Measurements from ENCODE around the gene PSME2. TPM values are rescaled to one million over a fixed set of nuclear protein-coding genes. Genes with fewer than 3 reads are reported as not detected.
A peak's percentile ranks its signal among the peaks of the same experiment; 100 is the strongest.

PSME2 gene
- total and polyA plus RNA-seq, 2 donors (not counting 1 experiment from before 2014, with no cell fraction given): 132 to 148 TPM

GRCh38 chr14:24172261-24172860 lies 26.0 kb upstream of the PSME2 start:
- Histone ChIP-seq H3K79me2 (ENCODE audit: control insufficient read depth, insufficient read depth, low read length) (no peaks in the 10 kb centered on the region), H3K4me1 (ENCODE audit: control insufficient read depth, extremely low read depth, insufficient read depth, low read length) (no peaks in the 10 kb centered on the region), H3K9me3 (ENCODE audit: control insufficient read depth, insufficient read depth, low read depth, low read length) (no peaks in the 10 kb centered on the region), H3K4me2 (ENCODE audit: extremely low read depth, insufficient read depth, low read length) (no peak overlapping the region), H2AFZ (ENCODE audit: low read length) (no peak overlapping the region), H3K27ac (ENCODE audit: insufficient read depth, low read length) (no peak overlapping the region), H4K20me1 (ENCODE audit: control insufficient read depth, extremely low read depth, insufficient read depth, low read length) (no peaks in the 10 kb centered on the region), H3K27me3 (ENCODE audit: control insufficient read depth, insufficient read depth, low read length) (no peaks in the 10 kb centered on the region), H3K4me3 (replicated peaks in 1 of 4; ENCODE audit: control extremely low read depth in 1 of 4, insufficient read depth in 1 of 4, low read depth in 3 of 4, low read length in 4 of 4) (peak overlapping the region in 1 of 4 experiments; percentile 44), H3K36me3 (ENCODE audit: control insufficient read depth, insufficient read depth, low read length) (peaks cover 11% of the 10 kb centered on the region), H3K9ac (ENCODE audit: insufficient read depth, low read length) (no peak overlapping the region)
- TF ChIP-seq CTCF (conservative IDR thresholded peaks at IDR 0.05 in 1 of 2, IDR thresholded peaks at IDR 0.05 in 1 of 2; ENCODE audit: low read depth in 1 of 2, low read length in 2 of 2): no peak
- no peak for DNase-seq (ENCODE audit: low read depth in 2 of 2)

- H3K9me3 ChIP-seq (ENCODE audit: control insufficient read depth, insufficient read depth, low read depth, low read length): no peaks in the 10 kb centered on the region
- H4K20me1 ChIP-seq (ENCODE audit: control insufficient read depth, extremely low read depth, insufficient read depth, low read length): no peaks in the 10 kb centered on the region
- no peak within 1 kb of the TSS for H3K27ac ChIP-seq (ENCODE audit: insufficient read depth, low read length)
- H3K9ac ChIP-seq (ENCODE audit: insufficient read depth, low read length): no peak within 1 kb of the TSS
- H2AFZ ChIP-seq (ENCODE audit: low read length): no peak within 1 kb of the TSS
- H3K4me2 ChIP-seq (ENCODE audit: extremely low read depth, insufficient read depth, low read length): no peak within 1 kb of the TSS
- H3K36me3 ChIP-seq (ENCODE audit: control insufficient read depth, insufficient read depth, low read length): peaks cover 9% of the 10 kb centered on the region
- TF ChIP-seq EZH2 (IDR thresholded peaks at IDR 0.05; ENCODE audit: low read length, missing control alignments) (no peak), CTCF (conservative IDR thresholded peaks at IDR 0.05 in 1 of 2, IDR thresholded peaks at IDR 0.05 in 1 of 2; ENCODE audit: low read depth in 1 of 2, low read length in 2 of 2) (no peak)
- no peaks in the 10 kb centered on the region for H3K27me3 ChIP-seq (ENCODE audit: control insufficient read depth, insufficient read depth, low read length)
- H3K4me1 ChIP-seq (ENCODE audit: control insufficient read depth, extremely low read depth, insufficient read depth, low read length): no peaks in the 10 kb centered on the region
- peak; percentile 85 to 96 for DNase-seq (ENCODE audit: low read depth in 2 of 2)
- no peaks in the 10 kb centered on the region for H3K79me2 ChIP-seq (ENCODE audit: control insufficient read depth, insufficient read depth, low read length)
- peak within 1 kb of the TSS in 1 of 4 experiments; percentile 44 for H3K4me3 ChIP-seq (replicated peaks in 1 of 4; ENCODE audit: control extremely low read depth in 1 of 4, insufficient read depth in 1 of 4, low read depth in 3 of 4, low read length in 4 of 4)
These were observed 25.2 kb upstream of the PSME2 start, which contains the start of gene REC8 for GRCh38 chr14:24171422-24172260. Gene REC8, plus strand, starts transcription at chr14:24172080. Its CDS starts 473 bp downstream, at chr14:24172553.

- peaks cover 34% of the 10 kb centered on the region for H3K36me3 ChIP-seq (ENCODE audit: control insufficient read depth, insufficient read depth, low read length)
- H4K20me1 ChIP-seq (ENCODE audit: control insufficient read depth, extremely low read depth, insufficient read depth, low read length): no peaks in the 10 kb centered on the region
- TF ChIP-seq CTCF (conservative IDR thresholded peaks at IDR 0.05 in 1 of 2, IDR thresholded peaks at IDR 0.05 in 1 of 2; ENCODE audit: low read depth in 1 of 2, low read length in 2 of 2): no peak
- no peak for TF ChIP-seq EZH2 (IDR thresholded peaks at IDR 0.05; ENCODE audit: low read length, missing control alignments)
- no peak overlapping the region for H2AFZ ChIP-seq (ENCODE audit: low read length)
- H3K9ac ChIP-seq (ENCODE audit: insufficient read depth, low read length): no peak overlapping the region
- no peak overlapping the region for H3K27ac ChIP-seq (ENCODE audit: insufficient read depth, low read length)
- DNase-seq (ENCODE audit: low read depth in 2 of 2): no peak
- H3K4me2 ChIP-seq (ENCODE audit: extremely low read depth, insufficient read depth, low read length): no peak overlapping the region
- no peaks in the 10 kb centered on the region for H3K9me3 ChIP-seq (ENCODE audit: control insufficient read depth, insufficient read depth, low read depth, low read length)
- peaks cover 7% of the 10 kb centered on the region for H3K79me2 ChIP-seq (ENCODE audit: control insufficient read depth, insufficient read depth, low read length)
- H3K27me3 ChIP-seq (ENCODE audit: control insufficient read depth, insufficient read depth, low read length): no peaks in the 10 kb centered on the region
- no peak overlapping the region for H3K4me3 ChIP-seq (replicated peaks in 1 of 4; ENCODE audit: control extremely low read depth in 1 of 4, insufficient read depth in 1 of 4, low read depth in 3 of 4, low read length in 4 of 4)
- peaks cover 2% of the 10 kb centered on the region for H3K4me1 ChIP-seq (ENCODE audit: control insufficient read depth, extremely low read depth, insufficient read depth, low read length)
These were observed 21.2 kb upstream of the PSME2 start for GRCh38 chr14:24167469-24168114.

All from fibroblast of lung (primary cell).